GM19397 (cell line): ENCODE data around the gene TFDP3.

Experiments used
- ATAC-seq: cut with Tn5 transposase; IDR thresholded peaks from one replicate; pipeline ENCODE4 v1.9.1; 2021; ENCODE audit warnings: mild to moderate bottlenecking, moderate library complexity; ENCODE audit not compliant: unreplicated experiment

TFDP3 gene, protein sequence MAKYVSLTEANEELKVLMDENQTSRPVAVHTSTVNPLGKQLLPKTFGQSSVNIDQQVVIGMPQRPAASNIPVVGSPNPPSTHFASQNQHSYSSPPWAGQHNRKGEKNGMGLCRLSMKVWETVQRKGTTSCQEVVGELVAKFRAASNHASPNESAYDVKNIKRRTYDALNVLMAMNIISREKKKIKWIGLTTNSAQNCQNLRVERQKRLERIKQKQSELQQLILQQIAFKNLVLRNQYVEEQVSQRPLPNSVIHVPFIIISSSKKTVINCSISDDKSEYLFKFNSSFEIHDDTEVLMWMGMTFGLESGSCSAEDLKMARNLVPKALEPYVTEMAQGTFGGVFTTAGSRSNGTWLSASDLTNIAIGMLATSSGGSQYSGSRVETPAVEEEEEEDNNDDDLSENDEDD

DNA sequence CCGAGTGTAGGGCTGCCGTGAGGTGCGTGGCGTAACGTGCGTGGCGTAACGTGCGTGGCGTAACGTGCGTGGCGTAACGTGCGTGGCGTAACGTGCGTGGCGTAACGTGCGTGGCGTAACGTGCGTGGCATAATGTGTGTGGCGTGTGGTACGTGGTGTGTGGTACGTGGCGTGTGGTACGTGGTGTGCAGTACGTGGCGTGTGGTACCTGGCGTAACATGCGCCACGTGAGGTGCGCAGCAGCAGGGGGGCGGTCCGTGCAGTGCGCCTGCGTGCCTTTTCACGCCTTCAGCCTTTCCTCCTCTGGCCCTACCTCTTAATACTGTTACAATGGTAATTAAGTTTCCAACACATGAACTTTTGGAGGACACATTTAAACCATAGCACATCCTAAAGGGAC, at the start of gene TFDP3:
TSS of gene TFDP3 (minus strand) at position 26 of the 400 bp plus-strand sequence. CDS start 95 bp downstream, outside the sequence.
- ATAC-seq = no peak

- ATAC-seq = no peak
Observed at GRCh38 chrX:133267621-133268020, 49.5 kb upstream of the TFDP3 start.

GRCh38 chrX:133265331-133265730, 47.2 kb upstream of the TFDP3 start:
- no peak for ATAC-seq

GRCh38 chrX:133258481-133258880, 40.3 kb upstream of the TFDP3 start:
- no peak for ATAC-seq

DNA sequence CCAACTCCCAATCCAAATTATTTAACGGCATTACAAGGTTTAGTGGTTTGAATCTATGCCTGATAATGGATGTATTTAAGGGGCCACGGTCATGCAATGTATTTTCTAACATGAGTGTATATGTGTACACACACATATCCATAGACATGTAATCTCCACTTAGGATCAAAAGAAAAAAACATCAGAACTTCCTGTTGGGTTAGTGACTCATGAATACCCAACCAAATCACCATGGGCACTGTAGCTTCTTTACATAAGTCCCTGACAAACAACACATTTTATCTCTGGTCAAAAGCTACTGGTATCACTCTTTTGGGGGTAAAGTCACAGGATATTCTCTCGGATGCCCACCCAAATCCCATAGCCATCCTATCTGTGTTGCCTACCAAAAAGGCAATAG, 36.5 kb upstream of the TFDP3 start:
- ATAC-seq = no peak

DNA sequence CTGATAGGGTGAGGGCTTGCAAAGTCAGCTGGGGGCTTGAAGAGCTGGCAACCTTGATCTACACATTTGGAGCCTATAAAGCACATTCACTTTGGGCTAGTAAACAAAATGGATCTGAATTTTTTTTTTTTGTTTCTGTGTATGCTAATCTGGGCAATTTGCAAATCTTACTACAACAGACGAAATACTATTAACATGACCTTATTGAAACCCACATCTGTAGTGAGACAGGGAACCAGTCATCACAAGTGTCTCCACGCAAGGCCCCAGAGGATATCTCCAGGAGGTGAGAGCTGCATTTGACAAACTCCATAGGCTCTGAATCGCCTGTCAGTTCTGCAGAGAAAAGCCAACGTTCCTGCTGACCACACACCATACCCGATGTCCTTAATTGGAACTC, 33.0 kb upstream of the TFDP3 start:
- ATAC-seq = no peak

- ATAC-seq = no peak
Observed at GRCh38 chrX:133250184-133251100, 32.3 kb upstream of the TFDP3 start.

DNA sequence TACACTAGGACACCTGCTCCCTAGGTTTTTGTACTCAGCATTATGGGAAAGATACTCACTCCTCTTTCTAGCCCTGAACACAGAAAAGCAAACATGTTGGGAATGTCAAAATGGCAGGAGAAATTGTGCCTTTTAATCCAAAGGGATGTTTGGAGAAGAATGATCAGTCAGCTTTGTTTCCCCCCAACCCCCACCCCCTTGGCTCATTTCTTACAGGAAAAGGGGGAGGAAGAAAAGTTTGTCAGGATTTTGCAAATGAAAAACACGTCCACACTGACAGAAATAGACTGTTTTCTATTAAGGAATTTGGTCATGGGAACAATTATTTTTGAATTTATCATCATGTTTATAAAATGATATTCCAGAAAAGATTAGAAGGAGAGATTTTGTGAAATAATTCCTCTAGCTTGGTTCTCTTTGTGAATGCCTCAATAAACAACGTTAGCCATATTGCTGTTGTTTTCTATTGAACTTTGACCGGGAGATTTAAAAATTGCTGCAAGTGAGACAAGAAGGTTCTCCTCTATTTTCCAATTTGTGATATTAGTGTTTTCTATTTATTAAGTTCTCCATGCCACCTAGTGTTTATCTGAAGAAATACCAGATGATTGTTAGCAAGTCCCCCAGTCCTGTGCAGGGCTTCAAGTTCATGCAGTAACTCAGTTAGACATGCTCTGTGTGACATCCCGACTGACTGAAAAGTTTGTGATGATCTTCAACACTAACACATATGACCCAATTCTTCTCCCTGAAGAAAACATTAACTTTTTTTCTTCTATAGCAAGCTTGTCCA, 31.3 kb upstream of the TFDP3 start:
- no peak for ATAC-seq

DNA sequence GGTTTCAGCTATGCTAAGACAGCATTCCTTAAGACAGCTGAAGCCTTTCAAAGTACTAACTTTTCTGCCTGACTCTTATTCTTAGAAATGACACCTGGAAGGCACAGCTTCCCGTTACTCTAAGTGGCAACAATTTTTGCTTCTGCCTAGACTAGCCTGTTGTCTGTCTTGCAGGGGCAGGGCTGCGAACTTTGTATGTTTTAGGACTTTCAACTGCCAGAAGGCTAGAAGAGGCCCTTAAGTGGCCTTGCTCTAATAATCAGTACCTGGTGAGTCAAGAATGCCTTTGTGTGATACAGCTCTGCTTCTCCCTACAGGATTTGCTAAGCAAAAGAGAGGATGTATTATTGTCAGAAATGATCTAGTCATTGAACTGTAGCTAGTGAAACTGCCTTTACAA, 30.0 kb upstream of the TFDP3 start:
- ATAC-seq = no peak

DNA sequence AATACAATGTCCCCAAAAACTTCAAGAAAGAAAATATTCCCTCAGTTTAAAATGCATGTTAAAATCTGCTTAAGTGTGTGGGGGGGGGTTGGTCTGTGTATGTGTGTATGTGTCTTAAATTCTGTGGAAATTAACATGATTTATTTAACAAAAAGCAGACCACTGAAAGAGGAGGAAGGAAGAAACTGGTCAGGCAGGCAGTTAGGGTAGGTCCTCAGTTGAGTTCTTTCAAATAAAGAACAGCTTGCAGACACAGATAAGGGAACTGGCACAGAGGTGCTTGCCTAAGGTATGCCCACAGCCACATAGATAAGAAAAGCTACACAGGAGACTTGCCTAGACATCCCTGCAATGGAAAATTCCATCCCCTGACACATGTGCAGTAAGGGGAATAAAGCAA, 28.8 kb upstream of the TFDP3 start:
- no peak for ATAC-seq

DNA sequence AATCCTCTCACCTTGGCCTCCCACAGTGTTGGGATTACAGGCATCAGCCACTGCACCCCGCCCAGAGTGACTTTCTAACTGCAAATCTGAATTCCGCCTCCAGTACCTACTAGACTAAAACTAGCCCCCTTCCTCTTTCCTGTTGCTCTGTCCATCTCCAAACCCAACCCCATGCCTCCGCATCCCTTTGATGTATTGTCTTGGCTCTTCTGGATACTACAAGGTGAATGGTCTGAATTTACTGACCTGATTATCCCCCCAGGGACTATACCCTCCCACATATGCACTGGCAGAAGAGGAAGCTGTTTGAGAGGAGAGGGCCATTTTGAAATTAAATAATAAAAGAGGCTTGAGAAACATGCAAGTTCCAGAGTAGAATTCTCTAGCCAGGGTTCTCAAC, 17.7 kb upstream of the TFDP3 start:
- no peak for ATAC-seq

DNA sequence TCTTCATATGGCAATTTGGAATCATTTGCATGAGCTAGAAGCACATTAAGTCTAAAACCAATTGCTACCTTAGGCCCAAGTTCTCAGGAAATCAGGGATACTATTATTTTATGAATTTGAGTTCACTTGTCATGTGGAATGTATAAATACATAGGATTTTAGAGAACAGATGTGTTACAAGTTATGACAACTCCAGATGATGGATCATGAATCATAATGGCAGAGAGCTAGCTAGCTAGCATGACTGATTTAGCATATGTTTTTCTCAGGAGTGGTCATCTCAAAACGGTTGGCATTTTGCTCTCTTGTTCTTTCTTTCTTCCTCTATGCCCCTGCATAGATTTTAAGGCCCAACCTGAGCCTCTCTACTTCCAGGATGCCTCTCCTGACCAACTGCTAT, 14.2 kb upstream of the TFDP3 start:
- ATAC-seq = no peak

DNA sequence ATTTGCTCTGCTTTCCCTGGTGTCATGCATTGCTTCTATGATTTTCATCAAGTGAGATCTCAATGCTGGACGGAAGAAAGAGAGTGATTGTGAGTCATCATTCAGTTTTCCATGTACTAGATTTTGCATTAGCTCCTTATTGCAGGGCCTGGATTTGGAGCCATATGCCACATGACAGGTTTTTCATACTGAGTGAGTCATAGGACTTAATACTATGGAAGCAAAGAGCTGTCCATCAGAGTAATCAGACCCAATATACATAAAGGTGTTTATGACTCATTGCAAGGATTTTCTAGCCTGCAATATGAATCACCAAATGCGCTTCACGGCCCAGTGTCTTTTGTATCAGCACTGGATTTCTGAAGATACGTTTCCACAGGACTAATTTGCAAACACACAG, 11.2 kb upstream of the TFDP3 start:
- no peak for ATAC-seq

- no peak for ATAC-seq
Observed at GRCh38 chrX:133215747-133216146, 2.4 kb downstream of the TFDP3 start.

DNA sequence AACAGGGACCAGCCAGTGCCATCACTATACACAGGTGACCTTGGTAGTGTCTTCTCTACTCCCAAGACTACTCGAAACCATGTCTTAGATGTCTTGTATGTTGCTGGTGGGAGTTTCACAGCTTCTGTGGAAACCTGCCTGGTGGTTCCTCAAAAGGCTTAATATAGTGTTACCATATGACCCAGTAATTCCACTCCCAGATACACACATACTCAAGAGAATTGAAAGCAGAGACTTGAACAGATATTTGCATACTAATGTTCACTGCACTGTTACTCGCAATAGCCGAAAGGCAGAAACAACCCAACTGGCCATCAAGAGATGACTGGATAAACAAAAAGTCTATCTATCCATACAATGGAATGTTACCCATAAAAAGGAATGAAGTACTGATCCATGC, 3.1 kb downstream of the TFDP3 start:
- ATAC-seq = no peak

DNA sequence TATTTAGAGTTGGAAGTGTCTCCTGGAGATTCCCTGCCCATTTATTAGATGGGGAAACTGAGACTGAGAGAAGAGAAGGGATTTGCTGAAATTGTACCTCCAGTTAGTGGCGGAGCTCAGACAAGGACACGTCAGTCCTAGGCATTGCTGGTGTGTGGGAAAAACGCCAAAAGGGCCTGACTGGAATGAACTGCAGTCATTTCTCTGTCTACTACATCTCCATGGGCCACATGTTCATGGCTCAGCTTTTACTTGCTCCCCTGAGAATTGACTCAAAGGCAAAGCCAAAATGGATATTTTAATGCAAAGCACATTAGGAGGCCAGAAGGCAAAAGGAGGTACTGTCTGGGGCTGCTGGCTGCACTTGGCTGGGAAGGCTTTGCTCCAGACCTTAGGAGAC, 3.9 kb downstream of the TFDP3 start:
- ATAC-seq = no peak

DNA sequence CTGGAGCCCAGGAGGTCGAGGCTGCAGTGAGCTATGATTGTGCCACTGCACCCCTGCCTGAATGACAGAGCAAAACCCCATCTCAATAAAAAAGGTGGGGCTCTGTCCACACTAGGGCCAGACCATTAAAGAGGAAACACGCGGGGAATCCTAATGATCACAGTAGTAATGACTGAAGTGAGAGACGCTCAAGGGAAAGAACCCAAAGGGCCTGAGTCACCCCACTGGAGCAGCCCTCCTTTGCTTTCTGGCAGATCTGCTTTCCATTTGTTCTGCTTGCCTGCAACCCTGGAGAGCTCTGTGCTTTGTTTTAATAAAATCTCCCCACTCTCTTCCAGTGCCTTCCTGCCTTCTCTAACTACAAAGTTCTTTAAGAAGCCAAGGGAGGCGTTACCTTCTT, 5.0 kb downstream of the TFDP3 start:
- no peak for ATAC-seq

GRCh38 chrX:133207751-133208150, 10.4 kb downstream of the TFDP3 start:
- ATAC-seq = no peak

- ATAC-seq = no peak
Observed at GRCh38 chrX:133191739-133192039, 26.5 kb downstream of the TFDP3 start.

GRCh38 chrX:133190877-133191738, 27.0 kb downstream of the TFDP3 start:
- no peak for ATAC-seq
